ENCODE measurements around the gene ADPRHL1. TPM values are rescaled to one million over a fixed set of nuclear protein-coding genes. Genes with fewer than 3 reads are reported as not detected.
"Not testable (repeated sequence)": the region's sequence is repeated elsewhere in the genome, so short reads cannot be mapped to it uniquely, and the experiment has no call there.

Gene ADPRHL1
- total RNA-seq, 3 donors from 2014 or later (not counting 1 experiment from before 2014, with no cell fraction given), result 0.56 to 0.93 (median 0.72) TPM

DNA sequence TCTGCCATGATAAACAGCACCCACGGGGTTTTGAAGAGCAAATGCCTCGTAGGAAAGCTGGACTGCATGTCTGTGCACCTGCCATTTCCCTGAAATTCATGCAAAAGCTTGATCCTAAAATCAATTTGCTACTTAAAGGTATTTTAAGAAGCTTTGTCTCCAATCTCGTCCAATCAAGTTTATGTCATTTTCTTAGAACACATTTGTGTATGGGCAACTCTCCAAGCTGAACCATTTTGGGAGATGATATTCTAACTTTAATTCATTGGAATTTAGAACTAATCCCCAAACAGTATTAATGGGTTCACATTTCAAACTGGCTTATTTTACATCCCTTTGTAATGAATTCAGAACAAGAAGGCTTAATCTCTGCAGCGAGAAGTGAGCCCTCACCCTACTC lies 822 bp downstream of the ADPRHL1 start:
- no peaks in the 10 kb centered on the region for H3K27me3 Mint-ChIP-seq (ENCODE audit: low read depth in 2 of 2)
- Histone ChIP-seq H3K36me3 (ENCODE audit: control insufficient read depth, insufficient read depth, low read length) (peaks cover 17% of the 10 kb centered on the region), H3K27ac (ENCODE audit: low read length) (no peak overlapping the region), H3K4me3 (ENCODE audit: low read length) (no peak overlapping the region), H3K27me3 (ENCODE audit: control insufficient read depth, insufficient read depth, low read length) (no peaks in the 10 kb centered on the region), H3K4me1 (ENCODE audit: control insufficient read depth, insufficient read depth, low read length) (no peaks in the 10 kb centered on the region), H3K9me3 (ENCODE audit: control insufficient read depth, insufficient read depth, low read length) (no peaks in the 10 kb centered on the region)
- H3K36me3 Mint-ChIP-seq, result no peaks in the 10 kb centered on the region
- H3K27ac Mint-ChIP-seq, result no peak overlapping the region
- TF ChIP-seq, protein P1, sequence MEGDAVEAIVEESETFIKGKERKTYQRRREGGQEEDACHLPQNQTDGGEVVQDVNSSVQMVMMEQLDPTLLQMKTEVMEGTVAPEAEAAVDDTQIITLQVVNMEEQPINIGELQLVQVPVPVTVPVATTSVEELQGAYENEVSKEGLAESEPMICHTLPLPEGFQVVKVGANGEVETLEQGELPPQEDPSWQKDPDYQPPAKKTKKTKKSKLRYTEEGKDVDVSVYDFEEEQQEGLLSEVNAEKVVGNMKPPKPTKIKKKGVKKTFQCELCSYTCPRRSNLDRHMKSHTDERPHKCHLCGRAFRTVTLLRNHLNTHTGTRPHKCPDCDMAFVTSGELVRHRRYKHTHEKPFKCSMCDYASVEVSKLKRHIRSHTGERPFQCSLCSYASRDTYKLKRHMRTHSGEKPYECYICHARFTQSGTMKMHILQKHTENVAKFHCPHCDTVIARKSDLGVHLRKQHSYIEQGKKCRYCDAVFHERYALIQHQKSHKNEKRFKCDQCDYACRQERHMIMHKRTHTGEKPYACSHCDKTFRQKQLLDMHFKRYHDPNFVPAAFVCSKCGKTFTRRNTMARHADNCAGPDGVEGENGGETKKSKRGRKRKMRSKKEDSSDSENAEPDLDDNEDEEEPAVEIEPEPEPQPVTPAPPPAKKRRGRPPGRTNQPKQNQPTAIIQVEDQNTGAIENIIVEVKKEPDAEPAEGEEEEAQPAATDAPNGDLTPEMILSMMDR (IDR thresholded peaks at IDR 0.05), result no peak
- H3K4me3 Mint-ChIP-seq, result no peak overlapping the region
- no peaks in the 10 kb centered on the region for H3K9me3 Mint-ChIP-seq
- WGBS (ENCODE audit: insufficient coverage), result 97% methylated on average over 3 of the region's 4 CpGs
- intact Hi-C loops (cut with micrococcal nuclease), result no loop called here
- ATAC-seq (no peak), DNase-seq (no peak)
- no peaks in the 10 kb centered on the region for H3K4me1 Mint-ChIP-seq

DNA sequence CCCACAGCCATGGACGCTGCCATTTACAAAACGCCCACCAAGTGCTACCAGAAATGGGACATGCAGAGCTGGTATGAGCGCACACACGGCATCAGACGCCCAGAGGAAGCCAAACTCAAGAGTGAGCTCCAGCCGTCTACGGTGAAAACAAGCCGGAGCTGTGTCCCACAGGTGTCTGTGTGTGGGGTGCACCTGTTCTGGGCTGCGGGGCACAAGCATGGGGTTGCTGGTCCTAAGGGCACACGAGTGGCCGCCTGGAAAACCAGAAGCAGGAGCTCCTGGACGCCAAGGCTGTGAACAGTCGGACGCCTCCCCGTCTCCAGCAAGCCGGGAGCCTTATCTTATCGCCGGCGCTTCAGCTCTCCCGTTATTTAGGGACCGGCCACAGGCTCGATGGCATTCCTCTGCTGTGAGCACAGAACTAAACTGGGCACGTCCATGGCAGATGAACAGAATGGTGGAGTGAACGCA lies 1.3 kb downstream of the ADPRHL1 start:
- Histone ChIP-seq H3K4me1 (ENCODE audit: control insufficient read depth, insufficient read depth, low read length) (no peaks in the 10 kb centered on the region), H3K9me3 (ENCODE audit: control insufficient read depth, insufficient read depth, low read length) (no peaks in the 10 kb centered on the region), H3K4me3 (ENCODE audit: low read length) (no peak overlapping the region), H3K27me3 (ENCODE audit: control insufficient read depth, insufficient read depth, low read length) (no peaks in the 10 kb centered on the region), H3K27ac (ENCODE audit: low read length) (no peak overlapping the region), H3K36me3 (ENCODE audit: control insufficient read depth, insufficient read depth, low read length) (peaks cover 17% of the 10 kb centered on the region)
- no peaks in the 10 kb centered on the region for H3K36me3 Mint-ChIP-seq
- H3K27ac Mint-ChIP-seq, result no peak overlapping the region
- ATAC-seq (no peak), DNase-seq (no peak)
- 97% methylated on average over 24 of the region's 24 CpGs for WGBS (ENCODE audit: insufficient coverage)
- H3K4me3 Mint-ChIP-seq, result no peak overlapping the region
- H3K4me1 Mint-ChIP-seq, result no peaks in the 10 kb centered on the region
- H3K9me3 Mint-ChIP-seq, result no peaks in the 10 kb centered on the region
- TF ChIP-seq, protein P1 (IDR thresholded peaks at IDR 0.05), result no peak
- intact Hi-C loops (cut with micrococcal nuclease), result no loop called here
- H3K27me3 Mint-ChIP-seq (ENCODE audit: low read depth in 2 of 2), result no peaks in the 10 kb centered on the region

DNA sequence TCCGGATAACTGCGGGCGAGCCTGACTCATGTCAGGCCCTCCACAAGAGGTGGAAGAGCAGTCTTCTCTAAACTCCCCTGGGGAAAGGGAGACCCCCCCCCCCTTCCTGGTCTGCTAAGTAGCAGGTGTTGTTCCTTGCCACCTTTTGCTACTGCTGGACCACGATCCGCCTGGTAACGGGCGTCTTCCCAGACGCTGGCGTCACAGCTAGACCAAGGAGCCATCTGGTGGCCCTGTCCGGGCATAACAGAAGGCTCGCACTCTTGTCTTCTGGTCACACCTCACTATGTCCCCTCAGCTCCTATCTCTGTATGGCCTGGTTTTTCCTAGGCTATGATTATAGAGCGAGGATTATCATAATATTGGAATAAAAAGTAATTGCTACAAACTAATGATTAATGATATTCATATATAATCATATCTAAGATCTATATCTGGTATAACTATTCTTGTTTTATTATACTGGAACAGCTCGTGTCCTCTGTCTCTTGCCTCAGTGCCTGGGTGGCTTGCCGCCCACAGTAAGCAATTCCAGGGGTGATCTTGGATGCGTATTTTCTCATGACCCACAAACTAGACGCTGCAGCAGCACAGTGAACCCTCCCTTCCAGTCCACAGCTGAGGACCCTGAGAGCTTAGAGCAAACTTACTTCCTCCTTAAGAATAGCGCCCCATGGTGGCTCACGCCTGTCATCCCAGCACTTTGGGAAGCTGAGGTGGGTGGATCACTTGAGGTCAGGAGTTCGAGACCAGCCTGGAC lies 2.2 kb downstream of the ADPRHL1 start:
- ATAC-seq; H3K4me1 ChIP-seq (ENCODE audit: control insufficient read depth, insufficient read depth, low read length); H3K4me3 Mint-ChIP-seq; H3K27me3 ChIP-seq (ENCODE audit: control insufficient read depth, insufficient read depth, low read length); H3K27ac Mint-ChIP-seq; H3K4me3 ChIP-seq (ENCODE audit: low read length); H3K9me3 Mint-ChIP-seq; DNase-seq; H3K36me3 Mint-ChIP-seq; H3K4me1 Mint-ChIP-seq; H3K27me3 Mint-ChIP-seq (ENCODE audit: low read depth in 2 of 2); intact Hi-C loops (cut with micrococcal nuclease); H3K27ac ChIP-seq (ENCODE audit: low read length); H3K9me3 ChIP-seq (ENCODE audit: control insufficient read depth, insufficient read depth, low read length): not testable (repeated sequence)
- 85% methylated on average over 15 of the region's 19 CpGs for WGBS (ENCODE audit: insufficient coverage)
- peaks cover 11% of the 10 kb centered on the region for H3K36me3 ChIP-seq (ENCODE audit: control insufficient read depth, insufficient read depth, low read length)

DNA sequence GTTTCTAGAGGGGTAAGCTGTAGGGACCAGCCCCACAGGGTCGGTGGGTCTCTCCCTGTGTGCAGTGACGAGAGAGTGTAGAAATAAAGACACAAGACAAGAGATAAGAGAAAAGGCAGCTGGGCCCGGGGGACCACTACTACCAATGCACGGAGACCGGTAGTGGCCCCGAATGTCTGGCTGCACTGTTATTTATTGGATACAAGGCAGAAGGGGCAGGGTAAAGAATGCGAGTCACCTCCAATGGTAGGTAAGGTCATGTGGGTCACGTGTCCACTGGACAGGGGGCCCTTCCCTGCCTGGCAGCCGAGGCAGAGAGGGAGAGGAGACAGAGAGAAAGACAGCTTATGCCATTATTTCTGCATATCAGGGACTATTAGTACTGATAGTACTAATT lies 2.9 kb downstream of the ADPRHL1 start:
- WGBS (ENCODE audit: insufficient coverage), result 92% methylated on average over 7 of the region's 9 CpGs
- not testable (repeated sequence) for H3K4me3 Mint-ChIP-seq; H3K4me1 ChIP-seq (ENCODE audit: control insufficient read depth, insufficient read depth, low read length)

More for the DNA sequence above, 2.9 kb downstream of the ADPRHL1 start:
- H3K27ac ChIP-seq (ENCODE audit: low read length); H3K36me3 ChIP-seq (ENCODE audit: control insufficient read depth, insufficient read depth, low read length); H3K4me1 Mint-ChIP-seq; H3K27ac Mint-ChIP-seq; H3K9me3 Mint-ChIP-seq; H3K9me3 ChIP-seq (ENCODE audit: control insufficient read depth, insufficient read depth, low read length); H3K27me3 ChIP-seq (ENCODE audit: control insufficient read depth, insufficient read depth, low read length); intact Hi-C loops (cut with micrococcal nuclease); H3K36me3 Mint-ChIP-seq; H3K4me3 ChIP-seq (ENCODE audit: low read length); DNase-seq; H3K27me3 Mint-ChIP-seq (ENCODE audit: low read depth in 2 of 2); ATAC-seq: not testable (repeated sequence)

All from natural killer cell (primary cell).